Erythroblast (primary cell): Measurements from ENCODE around the gene TRIM7.

Experiments
- GATA1 ChIP-seq: IDR thresholded peaks from 2 replicates; pipeline ENCODE4 v1.6.1; 2011; ENCODE audit warnings: low read depth, mild to moderate bottlenecking, control low read depth, low read length, moderate library complexity
- POLR2A ChIP-seq: IDR thresholded peaks from 2 replicates; pipeline ENCODE4 v1.6.1; 2011; ENCODE audit warnings: mild to moderate bottlenecking, low read length

DNA sequence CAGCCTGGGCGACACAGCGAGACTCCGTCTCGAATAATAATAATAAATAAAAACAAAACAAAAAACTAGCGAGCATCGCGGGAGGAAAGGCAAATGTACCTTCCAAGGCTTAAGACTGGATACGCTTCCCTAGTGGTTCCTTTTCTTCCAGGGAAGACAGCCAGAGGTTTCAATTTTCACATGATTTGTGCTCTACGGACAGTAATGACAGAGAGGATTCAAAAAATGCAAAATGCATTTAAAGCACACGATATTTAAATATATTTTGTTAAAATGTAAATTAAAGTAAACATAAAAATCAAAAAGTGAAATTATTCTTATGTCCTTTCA lies 13.8 kb upstream of the TRIM7 start:
- TF ChIP-seq POLR2A (no peak), GATA1 (no peak)
